Tibial nerve (tissue), 4 donors: ENCODE data around the gene BPIFB6.

Experiments
- EP300 ChIP-seq, 2 donors: sonication (generic); formaldehyde crosslinking; IDR thresholded peaks; one replicate each; pipeline ENCODE4 v1.6.1; 2017; ENCODE audit warnings: antibody characterized with exemption in 2 of 2, mild to moderate bottlenecking in 1 of 2
- POLR2A ChIP-seq, 2 donors: fragments of 450-650 bp; IDR thresholded peaks; one replicate each; pipeline ENCODE4 v1.6.1; 2017; ENCODE audit warnings: antibody characterized with exemption in 2 of 2, mild to moderate bottlenecking in 2 of 2, moderate library complexity in 2 of 2
- TF ChIP-seq, protein P1 (sequence below), 5 experiments: fragments of 200-600 bp in 3 of 5; fragments of 450-650 bp in 2 of 5; sonication (generic) in 3 of 5; IDR thresholded peaks; one replicate each; pipeline ENCODE4 v1.5.1; 2016 to 2019; ENCODE audit warnings: antibody characterized with exemption in 5 of 5, mild to moderate bottlenecking in 3 of 5, moderate library complexity in 2 of 5

DNA sequence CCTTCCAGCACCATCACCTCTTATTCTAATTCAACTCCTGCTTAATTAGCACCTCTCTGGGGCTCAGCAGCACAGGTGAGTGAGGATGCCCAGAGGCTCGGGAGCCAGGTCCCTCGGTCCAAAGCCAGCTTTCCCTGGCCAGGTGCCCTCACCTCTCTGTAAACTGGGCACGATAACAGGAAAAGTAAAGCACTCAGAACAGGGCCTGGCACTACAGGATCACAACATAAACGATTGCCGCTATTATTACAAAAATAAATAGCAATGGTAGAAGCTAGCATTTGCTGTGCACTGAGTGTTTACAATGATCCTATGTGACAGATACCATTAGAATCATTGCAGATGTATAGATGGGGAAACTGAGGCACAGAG, 21.3 kb upstream of the BPIFB6 start:
- TF ChIP-seq, protein P1, sequence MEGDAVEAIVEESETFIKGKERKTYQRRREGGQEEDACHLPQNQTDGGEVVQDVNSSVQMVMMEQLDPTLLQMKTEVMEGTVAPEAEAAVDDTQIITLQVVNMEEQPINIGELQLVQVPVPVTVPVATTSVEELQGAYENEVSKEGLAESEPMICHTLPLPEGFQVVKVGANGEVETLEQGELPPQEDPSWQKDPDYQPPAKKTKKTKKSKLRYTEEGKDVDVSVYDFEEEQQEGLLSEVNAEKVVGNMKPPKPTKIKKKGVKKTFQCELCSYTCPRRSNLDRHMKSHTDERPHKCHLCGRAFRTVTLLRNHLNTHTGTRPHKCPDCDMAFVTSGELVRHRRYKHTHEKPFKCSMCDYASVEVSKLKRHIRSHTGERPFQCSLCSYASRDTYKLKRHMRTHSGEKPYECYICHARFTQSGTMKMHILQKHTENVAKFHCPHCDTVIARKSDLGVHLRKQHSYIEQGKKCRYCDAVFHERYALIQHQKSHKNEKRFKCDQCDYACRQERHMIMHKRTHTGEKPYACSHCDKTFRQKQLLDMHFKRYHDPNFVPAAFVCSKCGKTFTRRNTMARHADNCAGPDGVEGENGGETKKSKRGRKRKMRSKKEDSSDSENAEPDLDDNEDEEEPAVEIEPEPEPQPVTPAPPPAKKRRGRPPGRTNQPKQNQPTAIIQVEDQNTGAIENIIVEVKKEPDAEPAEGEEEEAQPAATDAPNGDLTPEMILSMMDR (IDR thresholded peaks at IDR 0.05): no peak
- TF ChIP-seq EP300 (IDR thresholded peaks at IDR 0.05) (no peak), POLR2A (IDR thresholded peaks at IDR 0.05) (no peak)
